AG04450 (cell line): ENCODE measurements around the gene RASGEF1C. TPM values are rescaled to one million over a fixed set of nuclear protein-coding genes. Genes with fewer than 3 reads are reported as not detected.

ENCODE experiments used
- CTCF ChIA-PET: fragments of 300-600, 350-600 bp; formaldehyde crosslinking; extraction: SDS; loops from one replicate; lab custom pipeline; 2022; ENCODE audit warnings: antibody characterized with exemption, inconsistent platforms; lab: Charles Lee
- POLR2A ChIA-PET: fragments of 350-600 bp; formaldehyde crosslinking; extraction: SDS; loops from one replicate; lab custom pipeline; 2021; ENCODE audit warnings: antibody characterized with exemption, inconsistent platforms; lab: Yijun Ruan, JAX
- DNase-seq: peaks from one replicate; pipeline ENCODE4 v3.0.0-alpha.2; 2011; ENCODE audit warnings: low read depth, low spot score
- H3K27ac ChIP-seq: one replicate; pipeline ENCODE4 v1.5.1; 2012; ENCODE audit warnings: low read depth, low read length, control low read depth
- H3K27me3 ChIP-seq: one replicate; pipeline ENCODE4 v1.6.0; 2012; ENCODE audit warnings: low read length; ENCODE audit not compliant: control insufficient read depth, insufficient read depth
- H3K4me3 ChIP-seq: 2 replicates; pipeline ENCODE4 v1.5.1; 2011; ENCODE audit warnings: mild to moderate bottlenecking, low read depth, low read length, control low read depth
- H3K9me3 ChIP-seq: 2 replicates; pipeline ENCODE4 v1.5.1; 2012; ENCODE audit warnings: low read length; ENCODE audit not compliant: control insufficient read depth, insufficient read depth
- CTCF ChIP-seq: IDR thresholded peaks from 2 replicates; pipeline ENCODE4 v1.5.1; 2011; ENCODE audit warnings: low read depth, low read length, control low read depth, inconsistent platforms
- polyA plus RNA-seq: library from polyadenylated mRNA; depleted of rRNA; stranded (reverse); fragments of >200 nt; gene quantifications from 2 replicates; pipeline ENCODE4 v1.2.3, GENCODE V29; 2011

RASGEF1C gene
- polyA plus RNA-seq, 1 experiment, result not detected

GRCh38 chr5:180204276-180204819 is 4.7 kb downstream of the RASGEF1C start:
- ChIA-PET POLR2A (no interaction called here), CTCF (no interaction called here)
- H3K27ac ChIP-seq, result no peak overlapping the region

GRCh38 chr5:180202939-180203573 is 6.0 kb downstream of the RASGEF1C start:
- Histone ChIP-seq H3K27ac (no peak overlapping the region), H3K4me3 (no peak overlapping the region), H3K9me3 (peaks cover 2% of the 10 kb centered on the region; the same call in 1 of the 2 replicates), H3K27me3 (peaks cover 17% of the 10 kb centered on the region)
- no peak for DNase-seq
- TF ChIP-seq CTCF, result no peak
- ChIA-PET CTCF (interaction anchor here (0.6 kb wide), 1 partner anchor 381 kb away, joined by 3 read pairs; no protein-coding TSS in a partner anchor), POLR2A (no interaction called here)

More at GRCh38 chr5:180204276-180204819, 4.7 kb downstream of the RASGEF1C start:
- Histone ChIP-seq H3K27me3 (peaks cover 22% of the 10 kb centered on the region), H3K4me3 (no peak overlapping the region), H3K9me3 (peaks cover 2% of the 10 kb centered on the region; the same call in 1 of the 2 replicates)
- DNase-seq, result no peak
- no peak for TF ChIP-seq CTCF

GRCh38 chr5:180201051-180201987 is 7.7 kb downstream of the RASGEF1C start:
- Histone ChIP-seq H3K27ac (no peak overlapping the region), H3K27me3 (peaks cover 3% of the 10 kb centered on the region), H3K4me3 (no peak overlapping the region), H3K9me3 (peaks cover 2% of the 10 kb centered on the region; the same call in 1 of the 2 replicates)
- DNase-seq, result no peak
- CTCF ChIA-PET, result no interaction called here
- POLR2A ChIA-PET, result no interaction called here
- peak; percentile 26; the same call in 1 of the 2 replicates for TF ChIP-seq CTCF

- ChIA-PET POLR2A (no interaction called here), CTCF (no interaction called here)
- Histone ChIP-seq H3K27ac (no peak overlapping the region), H3K4me3 (no peak overlapping the region), H3K27me3 (peaks cover 3% of the 10 kb centered on the region), H3K9me3 (peaks cover 10% of the 10 kb centered on the region; the same call in 1 of the 2 replicates)
- no peak for TF ChIP-seq CTCF
- no peak for DNase-seq
Measured at GRCh38 chr5:180199390-180199789, 9.6 kb downstream of the RASGEF1C start.
